HFFc6 (cell line): ENCODE measurements around the gene HAPLN2. TPM values are rescaled to one million over a fixed set of nuclear protein-coding genes. Genes with fewer than 3 reads are reported as not detected.

Source experiments
- DNase-seq: peaks from one replicate; pipeline ENCODE4 v3.0.0-alpha.2; 2018
- H3K27ac Mint-ChIP-seq: 2 replicates; pipeline ENCODE4 v1.8.0; 2020; ENCODE audit warnings: mild to moderate bottlenecking, mixed read lengths
- H3K27me3 Mint-ChIP-seq: 2 replicates; pipeline ENCODE4 v1.8.0; 2021; ENCODE audit warnings: mild to moderate bottlenecking, moderate library complexity, mixed read lengths; ENCODE audit not compliant: insufficient read depth
- H3K36me3 Mint-ChIP-seq: 2 replicates; pipeline ENCODE4 v1.8.0; 2021; ENCODE audit warnings: low read depth, mixed read lengths
- H3K4me1 Mint-ChIP-seq: 2 replicates; pipeline ENCODE4 v1.8.0; 2020; ENCODE audit warnings: low read depth, mixed read lengths
- H3K4me3 Mint-ChIP-seq: 2 replicates; pipeline ENCODE4 v1.8.0; 2020; ENCODE audit warnings: mild to moderate bottlenecking, moderate library complexity, mixed read lengths
- H3K9me3 Mint-ChIP-seq: 2 replicates; pipeline ENCODE4 v1.8.0; 2020; ENCODE audit warnings: mild to moderate bottlenecking, mixed read lengths
- total RNA-seq, 6 experiments: library from RNA; stranded (reverse); fragmentation: NEBNext Ultra II Directional; extraction: Animal tissue kit (Norgen Biotek cat#: 25700); gene quantifications; 2 replicates in 1 of 6; 3 replicates in 5 of 6; pipeline ENCODE4 v1.2.3, GENCODE V29; 2021
- TF ChIP-seq, protein P1 (sequence below): fragments of 200-600 bp; sonication (generic); IDR thresholded peaks from 2 replicates; pipeline ENCODE4 v1.5.0; 2021; ENCODE audit warnings: antibody characterized with exemption, mild to moderate bottlenecking

Gene HAPLN2
- total RNA-seq, 6 experiments from 2014 or later = not detected

- TF ChIP-seq, protein P1, sequence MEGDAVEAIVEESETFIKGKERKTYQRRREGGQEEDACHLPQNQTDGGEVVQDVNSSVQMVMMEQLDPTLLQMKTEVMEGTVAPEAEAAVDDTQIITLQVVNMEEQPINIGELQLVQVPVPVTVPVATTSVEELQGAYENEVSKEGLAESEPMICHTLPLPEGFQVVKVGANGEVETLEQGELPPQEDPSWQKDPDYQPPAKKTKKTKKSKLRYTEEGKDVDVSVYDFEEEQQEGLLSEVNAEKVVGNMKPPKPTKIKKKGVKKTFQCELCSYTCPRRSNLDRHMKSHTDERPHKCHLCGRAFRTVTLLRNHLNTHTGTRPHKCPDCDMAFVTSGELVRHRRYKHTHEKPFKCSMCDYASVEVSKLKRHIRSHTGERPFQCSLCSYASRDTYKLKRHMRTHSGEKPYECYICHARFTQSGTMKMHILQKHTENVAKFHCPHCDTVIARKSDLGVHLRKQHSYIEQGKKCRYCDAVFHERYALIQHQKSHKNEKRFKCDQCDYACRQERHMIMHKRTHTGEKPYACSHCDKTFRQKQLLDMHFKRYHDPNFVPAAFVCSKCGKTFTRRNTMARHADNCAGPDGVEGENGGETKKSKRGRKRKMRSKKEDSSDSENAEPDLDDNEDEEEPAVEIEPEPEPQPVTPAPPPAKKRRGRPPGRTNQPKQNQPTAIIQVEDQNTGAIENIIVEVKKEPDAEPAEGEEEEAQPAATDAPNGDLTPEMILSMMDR = no peak
- H3K27me3 Mint-ChIP-seq = peaks cover 60% of the 10 kb centered on the region
These were observed 29.3 kb downstream of the HAPLN2 start for GRCh38 chr1:156648496-156648895.

GRCh38 chr1:156648951-156649350 lies 29.7 kb downstream of the HAPLN2 start:
- Mint-ChIP-seq H3K36me3 (no peaks in the 10 kb centered on the region), H3K27ac (no peak overlapping the region), H3K4me3 (no peak overlapping the region), H3K4me1 (no peaks in the 10 kb centered on the region), H3K9me3 (no peaks in the 10 kb centered on the region), H3K27me3 (peaks cover 59% of the 10 kb centered on the region)
- DNase-seq = no peak
- TF ChIP-seq, protein P1 = no peak

More at GRCh38 chr1:156648496-156648895, 29.3 kb downstream of the HAPLN2 start:
- Mint-ChIP-seq H3K36me3 (no peaks in the 10 kb centered on the region), H3K4me1 (no peaks in the 10 kb centered on the region), H3K27ac (no peak overlapping the region), H3K9me3 (no peaks in the 10 kb centered on the region), H3K4me3 (no peak overlapping the region)
- no peak for DNase-seq

GRCh38 chr1:156652131-156652991 lies 33.1 kb downstream of the HAPLN2 start:
- peaks cover 14% of the 10 kb centered on the region for H3K4me1 Mint-ChIP-seq
- no peaks in the 10 kb centered on the region for H3K36me3 Mint-ChIP-seq
- H3K27ac Mint-ChIP-seq = no peak overlapping the region
- no peaks in the 10 kb centered on the region for H3K9me3 Mint-ChIP-seq
- TF ChIP-seq, protein P1 = no peak
- no peak overlapping the region for H3K4me3 Mint-ChIP-seq
- peaks cover 55% of the 10 kb centered on the region for H3K27me3 Mint-ChIP-seq
- no peak for DNase-seq

DNA sequence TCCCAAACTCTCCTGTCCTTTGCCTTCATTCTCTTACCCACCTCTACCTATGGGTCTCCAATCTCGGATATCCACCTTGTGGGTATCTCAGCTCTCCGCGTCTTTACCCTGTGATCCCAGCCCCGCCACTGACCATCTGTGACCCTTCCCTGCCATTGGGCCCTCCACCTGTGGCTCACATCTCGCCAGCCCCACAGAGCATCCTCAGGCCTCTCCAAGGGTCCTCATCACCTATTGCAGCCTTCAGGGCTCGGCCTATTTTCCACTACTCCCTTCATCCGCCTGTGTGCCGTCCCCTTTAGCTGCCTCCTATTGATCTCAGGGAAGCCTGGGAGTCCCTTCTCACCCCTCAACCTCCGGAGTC lies 33.8 kb downstream of the HAPLN2 start:
- Mint-ChIP-seq H3K27me3 (peaks cover 51% of the 10 kb centered on the region), H3K36me3 (no peaks in the 10 kb centered on the region), H3K4me3 (no peak overlapping the region), H3K27ac (no peak overlapping the region), H3K4me1 (peaks cover 17% of the 10 kb centered on the region), H3K9me3 (no peaks in the 10 kb centered on the region)
- DNase-seq = no peak
- TF ChIP-seq, protein P1 = no peak

DNA sequence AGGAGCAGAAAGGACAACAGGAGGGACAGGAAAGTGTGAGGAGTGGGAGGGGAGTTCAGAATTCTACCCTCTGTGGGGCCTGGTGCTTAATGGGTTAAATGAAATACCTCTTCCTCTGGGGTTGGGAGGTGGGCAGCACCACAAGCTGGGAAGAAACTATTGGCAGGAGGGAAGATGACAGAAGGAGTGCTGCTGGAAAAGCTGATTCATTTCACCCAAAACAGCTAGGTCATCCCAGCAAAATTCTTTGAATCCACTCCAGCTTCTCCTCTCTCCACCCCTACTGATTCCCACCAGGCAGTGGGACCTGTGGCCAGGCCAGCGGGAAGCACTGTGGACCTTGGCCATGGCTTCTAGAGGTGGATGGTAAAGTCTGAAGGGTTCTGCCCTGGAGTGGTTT lies 35.5 kb downstream of the HAPLN2 start:
- Mint-ChIP-seq H3K4me3 (no peak overlapping the region), H3K9me3 (no peaks in the 10 kb centered on the region), H3K27me3 (peaks cover 41% of the 10 kb centered on the region), H3K36me3 (no peaks in the 10 kb centered on the region), H3K27ac (no peak overlapping the region), H3K4me1 (peaks cover 23% of the 10 kb centered on the region)
- DNase-seq = no peak
- TF ChIP-seq, protein P1 = no peak
